Chondrocyte (in vitro differentiated cells): ENCODE measurements around the gene NOD1. TPM values are rescaled to one million over a fixed set of nuclear protein-coding genes. Genes with fewer than 3 reads are reported as not detected.

Experiments used
- DNase-seq: peaks from one replicate; pipeline ENCODE4 v3.0.0; 2021; ENCODE audit warnings: mixed read lengths, low spot score
- H3K27ac Mint-ChIP-seq: one replicate; pipeline ENCODE4 v1.8.0; 2021; ENCODE audit warnings: mild to moderate bottlenecking, moderate library complexity, mixed read lengths; ENCODE audit not compliant: unreplicated experiment
- H3K27me3 Mint-ChIP-seq: 2 replicates; pipeline ENCODE4 v1.8.0; 2021; ENCODE audit warnings: low read depth, mixed read lengths
- H3K36me3 Mint-ChIP-seq: 2 replicates; pipeline ENCODE4 v1.8.0; 2021; ENCODE audit warnings: low read depth, mixed read lengths
- H3K4me1 Mint-ChIP-seq: 2 replicates; pipeline ENCODE4 v1.8.0; 2021; ENCODE audit warnings: low read depth, mild to moderate bottlenecking, mixed read lengths
- H3K4me3 Mint-ChIP-seq: one replicate; pipeline ENCODE4 v1.8.0; 2021; ENCODE audit warnings: mild to moderate bottlenecking, moderate library complexity, mixed read lengths; ENCODE audit not compliant: unreplicated experiment
- H3K9me3 Mint-ChIP-seq: 2 replicates; pipeline ENCODE4 v1.8.0; 2021; ENCODE audit warnings: low read depth, mixed read lengths
- CTCF ChIP-seq: fragments of 200-600 bp; sonication (generic); IDR thresholded peaks from 2 replicates; pipeline ENCODE4 v1.5.0; 2021; ENCODE audit warnings: antibody characterized with exemption, mild to moderate bottlenecking, moderate library complexity
- total RNA-seq: library from RNA; stranded (reverse); gene quantifications from 3 replicates; pipeline ENCODE4 v1.2.1, GENCODE V29; 2021

The NOD1 gene
- total RNA-seq, 1 donor from 2014 or later: 6.6 TPM

GRCh38 chr7:30465046-30465810 is 13.4 kb downstream of the NOD1 start:
- H3K27ac Mint-ChIP-seq: no peak overlapping the region
- no peaks in the 10 kb centered on the region for H3K36me3 Mint-ChIP-seq
- no peaks in the 10 kb centered on the region for H3K9me3 Mint-ChIP-seq
- no peak overlapping the region for H3K4me3 Mint-ChIP-seq
- H3K27me3 Mint-ChIP-seq: no peaks in the 10 kb centered on the region
- peaks cover 41% of the 10 kb centered on the region for H3K4me1 Mint-ChIP-seq
- TF ChIP-seq CTCF: no peak
- DNase-seq: no peak

GRCh38 chr7:30464231-30464671 is 14.3 kb downstream of the NOD1 start:
- TF ChIP-seq CTCF: no peak
- no peak overlapping the region for H3K27ac Mint-ChIP-seq
- H3K4me3 Mint-ChIP-seq: no peak overlapping the region
- no peaks in the 10 kb centered on the region for H3K27me3 Mint-ChIP-seq
- DNase-seq: no peak
- H3K9me3 Mint-ChIP-seq: no peaks in the 10 kb centered on the region
- H3K4me1 Mint-ChIP-seq: peaks cover 41% of the 10 kb centered on the region
- no peaks in the 10 kb centered on the region for H3K36me3 Mint-ChIP-seq

- H3K27me3 Mint-ChIP-seq: no peaks in the 10 kb centered on the region
- no peaks in the 10 kb centered on the region for H3K9me3 Mint-ChIP-seq
- H3K4me1 Mint-ChIP-seq: peaks cover 41% of the 10 kb centered on the region
- no peak for DNase-seq
- H3K36me3 Mint-ChIP-seq: no peaks in the 10 kb centered on the region
- H3K4me3 Mint-ChIP-seq: no peak overlapping the region
- peak overlapping the region; percentile 6 for H3K27ac Mint-ChIP-seq
- no peak for TF ChIP-seq CTCF
Measured at GRCh38 chr7:30463405-30464145, 15.0 kb downstream of the NOD1 start.

- no peak for TF ChIP-seq CTCF
- H3K27me3 Mint-ChIP-seq: no peaks in the 10 kb centered on the region
- H3K4me1 Mint-ChIP-seq: peaks cover 45% of the 10 kb centered on the region
- H3K4me3 Mint-ChIP-seq: no peak overlapping the region
- H3K27ac Mint-ChIP-seq: no peak overlapping the region
- no peaks in the 10 kb centered on the region for H3K36me3 Mint-ChIP-seq
- no peak for DNase-seq
- H3K9me3 Mint-ChIP-seq: no peaks in the 10 kb centered on the region
Measured at GRCh38 chr7:30462179-30462578, 16.4 kb downstream of the NOD1 start.

GRCh38 chr7:30460246-30460633 is 18.3 kb downstream of the NOD1 start:
- DNase-seq: no peak
- no peaks in the 10 kb centered on the region for H3K27me3 Mint-ChIP-seq
- H3K9me3 Mint-ChIP-seq: no peaks in the 10 kb centered on the region
- H3K4me1 Mint-ChIP-seq: peaks cover 35% of the 10 kb centered on the region
- H3K36me3 Mint-ChIP-seq: peaks cover 2% of the 10 kb centered on the region
- peak overlapping the region; percentile 93 for H3K27ac Mint-ChIP-seq
- TF ChIP-seq CTCF: no peak
- peak overlapping the region; percentile 57 for H3K4me3 Mint-ChIP-seq
